ENCODE results near the gene RASGRF2. TPM values are rescaled to one million over a fixed set of nuclear protein-coding genes. Genes with fewer than 3 reads are reported as not detected.

The RASGRF2 gene
- total and polyA plus RNA-seq, 9 of the 15 experiments (the other 6 are each of a cell fraction or from before 2014, with no cell fraction given), result 0.01 to 0.22 (median 0.08) TPM; not detected in 2

- TF ChIP-seq CTCF (IDR thresholded peaks at IDR 0.05 in 2 of 3, conservative IDR thresholded peaks at IDR 0.05 in 1 of 3; ENCODE audit: insufficient read depth in 2 of 3, low read depth in 1 of 3, low read length in 3 of 3), result no peak
- TF ChIP-seq MECOM (CRISPR knock-in tag; IDR thresholded peaks at IDR 0.05), result no peak
- no peak for TF ChIP-seq USF1 (CRISPR knock-in tag; IDR thresholded peaks at IDR 0.05)
These were observed 235.3 kb downstream of the RASGRF2 start (continued) for GRCh38 chr5:81195335-81195929.

- ATAC-seq (no peak), FAIRE-seq (no peak), DNase-seq (ENCODE audit: extremely low read depth in 1 of 4, low spot score in 3 of 4) (no peak)
- no peak overlapping the region for H2AFZ ChIP-seq (ENCODE audit: low read depth, low read length)
- no peaks in the 10 kb centered on the region for H3K79me2 ChIP-seq (ENCODE audit: control insufficient read depth, insufficient read depth, low read length)
- POLR2A ChIA-PET, result interaction anchor here (1.0 kb wide), 1 partner anchor 17 kb away, joined by 3 read pairs; no protein-coding TSS in a partner anchor
- in situ Hi-C loops (cut with MboI) (no loop called here), intact Hi-C loops (cut with micrococcal nuclease) (no loop called here)
- CTCF ChIA-PET (ENCODE audit: low intra/inter-chr PET ratio), result no interaction called here
- H3K9ac ChIP-seq (ENCODE audit: insufficient read depth in 1 of 2, low read depth in 2 of 2, low read length in 2 of 2), result no peak overlapping the region
- no peaks in the 10 kb centered on the region for H3K36me3 ChIP-seq (ENCODE audit: control insufficient read depth, insufficient read depth, low read length)
- no peak overlapping the region for H3K4me3 ChIP-seq
- no peaks in the 10 kb centered on the region for H3K9me1 ChIP-seq (ENCODE audit: control insufficient read depth, insufficient read depth, low read length)
- H3K9me3 ChIP-seq (replicated peaks; ENCODE audit: control insufficient read depth, insufficient read depth, low read depth, low read length), result no peaks in the 10 kb centered on the region
- no peaks in the 10 kb centered on the region for H4K20me1 ChIP-seq (replicated peaks; ENCODE audit: control insufficient read depth, insufficient read depth, low read length)
- H3K4me1 ChIP-seq (replicated peaks in 1 of 2; ENCODE audit: control insufficient read depth in 2 of 2, insufficient read depth in 2 of 2, low read length in 2 of 2), result no peaks in the 10 kb centered on the region; a peak in 1 of 5 replicates
- no TSS peak for BruUV-seq (replicated peaks)
- H3K4me2 ChIP-seq (ENCODE audit: insufficient read depth, low read length), result no peak overlapping the region
- H3K27me3 ChIP-seq (ENCODE audit: control insufficient read depth in 2 of 2, insufficient read depth in 2 of 2, low read length in 2 of 2), result peaks cover 24 to 45% of the 10 kb centered on the region in 2 experiments
- H3K27ac ChIP-seq (ENCODE audit: extremely low read depth, low read depth, low read length), result no peak overlapping the region
- 0% methylated on average over 2 of the region's 2 CpGs for WGBS (ENCODE audit: insufficient coverage, low coverage, missing lambda C conversion rate)
- TF ChIP-seq ZNF174 (CRISPR knock-in tag; IDR thresholded peaks at IDR 0.05) (no peak), EZH2 (IDR thresholded peaks at IDR 0.05; ENCODE audit: borderline replicate concordance, low read depth, low read length) (no peak), HSF4 (CRISPR knock-in tag; IDR thresholded peaks at IDR 0.05; ENCODE audit: borderline replicate concordance) (no peak), HBP1 (CRISPR knock-in tag; IDR thresholded peaks at IDR 0.05) (no peak), SPI1 (IDR thresholded peaks at IDR 0.05; ENCODE audit: borderline replicate concordance, low read depth, low read length) (no peak), FOXO4 (CRISPR knock-in tag; IDR thresholded peaks at IDR 0.05) (no peak), SRF (CRISPR knock-in tag; IDR thresholded peaks at IDR 0.05) (no peak), ATF2 (CRISPR knock-in tag; IDR thresholded peaks at IDR 0.05) (no peak), IRF1 (CRISPR knock-in tag; IDR thresholded peaks at IDR 0.05; ENCODE audit: borderline replicate concordance) (no peak)
These were observed 242.5 kb downstream of the RASGRF2 start for GRCh38 chr5:81202655-81203054.

Measured in K562 (cell line).